ENCODE data around the gene NIP7.

NIP7 gene

DNA sequence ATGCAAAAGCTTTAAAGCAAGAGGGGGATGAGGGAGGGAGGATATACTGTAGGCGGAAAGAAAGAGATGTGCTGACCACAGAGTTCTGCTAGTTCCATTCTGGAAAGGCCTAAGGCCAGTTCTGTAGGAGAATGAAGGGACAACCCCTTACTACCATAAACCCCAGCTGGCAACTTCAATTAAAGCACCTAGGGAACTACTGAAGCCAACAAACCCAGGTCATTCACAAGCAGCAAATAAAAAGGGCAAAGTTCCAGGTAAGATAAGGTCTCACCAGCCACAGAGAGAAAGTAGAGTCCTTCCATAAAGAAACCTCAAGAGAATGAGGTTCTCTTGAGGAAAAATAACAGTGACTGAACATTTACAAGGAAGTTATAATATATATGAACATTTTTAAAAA lies 33.4 kb downstream of the NIP7 start:
- TF ChIP-seq, protein P1, sequence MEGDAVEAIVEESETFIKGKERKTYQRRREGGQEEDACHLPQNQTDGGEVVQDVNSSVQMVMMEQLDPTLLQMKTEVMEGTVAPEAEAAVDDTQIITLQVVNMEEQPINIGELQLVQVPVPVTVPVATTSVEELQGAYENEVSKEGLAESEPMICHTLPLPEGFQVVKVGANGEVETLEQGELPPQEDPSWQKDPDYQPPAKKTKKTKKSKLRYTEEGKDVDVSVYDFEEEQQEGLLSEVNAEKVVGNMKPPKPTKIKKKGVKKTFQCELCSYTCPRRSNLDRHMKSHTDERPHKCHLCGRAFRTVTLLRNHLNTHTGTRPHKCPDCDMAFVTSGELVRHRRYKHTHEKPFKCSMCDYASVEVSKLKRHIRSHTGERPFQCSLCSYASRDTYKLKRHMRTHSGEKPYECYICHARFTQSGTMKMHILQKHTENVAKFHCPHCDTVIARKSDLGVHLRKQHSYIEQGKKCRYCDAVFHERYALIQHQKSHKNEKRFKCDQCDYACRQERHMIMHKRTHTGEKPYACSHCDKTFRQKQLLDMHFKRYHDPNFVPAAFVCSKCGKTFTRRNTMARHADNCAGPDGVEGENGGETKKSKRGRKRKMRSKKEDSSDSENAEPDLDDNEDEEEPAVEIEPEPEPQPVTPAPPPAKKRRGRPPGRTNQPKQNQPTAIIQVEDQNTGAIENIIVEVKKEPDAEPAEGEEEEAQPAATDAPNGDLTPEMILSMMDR (IDR thresholded peaks at IDR 0.05; ENCODE audit: low read depth, low read length): no peak
- H3K4me3 ChIP-seq (ENCODE audit: low read depth, low read length): no peak overlapping the region

DNA sequence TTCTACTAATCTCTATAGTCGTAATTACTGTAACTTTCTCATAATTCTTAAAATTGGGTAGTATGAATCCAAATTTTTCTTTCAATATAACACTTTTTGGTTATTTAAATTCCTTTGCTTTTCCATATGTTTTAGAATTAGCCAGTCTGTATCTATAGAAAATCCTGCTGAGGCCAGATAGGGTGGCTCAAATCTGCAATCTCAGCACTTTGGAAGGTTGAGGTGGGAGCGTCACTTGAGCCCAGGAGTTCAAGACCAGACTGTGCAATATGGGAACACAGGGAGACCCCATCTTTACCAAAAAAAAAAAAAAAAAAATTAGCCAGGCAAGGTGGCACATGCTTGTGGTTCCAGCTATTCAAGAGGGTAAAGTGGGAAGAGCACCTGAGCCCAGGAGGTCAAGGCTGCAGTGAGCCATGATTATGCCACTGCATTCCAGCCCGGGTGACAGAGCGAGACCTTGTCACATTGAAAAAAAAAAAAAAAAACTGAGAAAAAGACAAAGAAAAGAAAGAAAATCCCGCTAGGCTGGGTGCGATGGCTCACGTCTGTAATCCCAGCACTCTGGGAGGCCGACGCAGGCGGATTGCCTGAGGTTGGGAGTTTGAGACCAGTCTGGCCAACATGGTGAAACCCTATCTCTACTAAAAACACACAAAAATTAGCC lies 37.0 kb downstream of the NIP7 start:
- no peak overlapping the region for H3K4me3 ChIP-seq (ENCODE audit: low read depth, low read length)
- TF ChIP-seq, protein P1 (IDR thresholded peaks at IDR 0.05; ENCODE audit: low read depth, low read length): no peak

DNA sequence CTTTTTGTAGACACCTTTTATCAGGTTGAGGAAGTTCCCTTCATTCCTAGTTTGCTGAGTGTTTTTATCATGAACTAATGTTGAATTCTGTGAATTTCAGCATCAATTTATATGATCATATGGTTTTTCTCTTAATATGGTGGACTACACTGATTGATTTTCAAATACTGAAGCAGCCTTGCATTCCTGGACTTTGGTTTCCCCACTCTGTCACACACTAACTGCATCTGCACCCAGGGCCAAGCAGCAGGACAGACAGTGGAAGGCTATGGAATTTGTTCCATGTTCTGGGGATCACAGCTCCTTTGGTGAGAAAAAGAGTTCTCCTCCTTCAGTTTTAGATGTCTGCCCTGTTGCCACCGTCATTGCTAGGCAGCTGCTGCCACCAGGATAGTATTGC lies 38.5 kb downstream of the NIP7 start:
- TF ChIP-seq, protein P1 (IDR thresholded peaks at IDR 0.05; ENCODE audit: low read depth, low read length): no peak
- no peak overlapping the region for H3K4me3 ChIP-seq (ENCODE audit: low read depth, low read length)

DNA sequence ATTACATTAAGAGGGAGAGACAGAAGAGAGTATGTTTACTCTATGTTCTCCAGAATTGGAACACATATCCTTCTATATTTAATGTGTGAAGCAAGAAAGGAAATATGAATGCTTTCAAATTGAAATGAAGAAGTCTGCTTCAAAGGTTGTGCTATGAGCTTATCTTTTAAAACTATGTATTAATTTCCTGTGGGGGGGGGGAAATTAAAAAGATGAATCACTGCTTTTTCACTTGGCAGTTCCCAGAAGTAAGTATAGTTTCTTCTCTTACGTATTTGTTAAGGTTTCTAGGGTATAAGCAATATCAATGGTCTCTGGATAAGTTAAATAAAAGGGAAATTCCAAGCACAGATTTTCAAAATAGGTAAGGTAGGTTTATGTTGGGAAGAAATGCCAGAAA lies 39.2 kb downstream of the NIP7 start:
- no peak overlapping the region for H3K4me3 ChIP-seq (ENCODE audit: low read depth, low read length)
- TF ChIP-seq, protein P1 (IDR thresholded peaks at IDR 0.05; ENCODE audit: low read depth, low read length): no peak

DNA sequence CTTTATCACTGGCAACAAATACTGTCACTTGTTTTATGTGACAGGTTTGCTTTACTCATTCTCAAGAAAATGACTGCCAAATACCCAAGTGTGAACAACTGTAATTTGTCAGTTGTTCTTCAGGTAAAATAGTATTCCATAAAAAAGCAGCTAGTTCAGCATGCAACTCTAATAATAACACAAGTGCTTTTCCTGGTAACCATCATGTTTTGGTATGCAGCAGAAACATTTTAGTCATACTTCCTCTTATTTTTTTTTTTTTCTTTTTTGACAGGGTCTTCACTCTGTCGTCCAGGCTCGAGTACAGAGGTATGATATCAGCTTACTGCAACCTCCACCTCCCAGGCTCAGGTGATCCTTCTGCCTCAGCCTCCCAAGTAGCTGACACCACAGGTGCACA lies 41.7 kb downstream of the NIP7 start:
- TF ChIP-seq, protein P1 (IDR thresholded peaks at IDR 0.05; ENCODE audit: low read depth, low read length): no peak
- H3K4me3 ChIP-seq (ENCODE audit: low read depth, low read length): no peak overlapping the region

DNA sequence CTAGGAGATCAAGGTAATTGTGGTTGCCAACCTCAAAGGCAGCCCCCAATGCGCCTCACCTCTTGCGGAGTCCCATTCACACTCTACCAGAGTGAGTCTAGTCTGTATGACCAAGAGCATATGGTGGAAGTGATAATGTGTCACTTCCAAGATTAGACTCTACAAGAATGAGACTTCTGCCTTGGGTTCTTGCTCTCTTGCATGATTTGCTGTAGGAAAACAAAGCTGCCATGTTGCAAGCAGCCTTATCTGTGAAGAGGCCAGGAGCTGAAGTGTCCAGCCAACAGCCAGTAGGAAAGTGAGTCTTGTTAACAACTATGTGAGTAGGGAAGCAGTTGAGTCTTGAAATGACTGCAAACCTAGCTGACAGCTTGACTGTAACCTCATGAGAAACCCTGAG lies 42.8 kb downstream of the NIP7 start:
- no peak overlapping the region for H3K4me3 ChIP-seq (ENCODE audit: low read depth, low read length)
- TF ChIP-seq, protein P1 (IDR thresholded peaks at IDR 0.05; ENCODE audit: low read depth, low read length): no peak

DNA sequence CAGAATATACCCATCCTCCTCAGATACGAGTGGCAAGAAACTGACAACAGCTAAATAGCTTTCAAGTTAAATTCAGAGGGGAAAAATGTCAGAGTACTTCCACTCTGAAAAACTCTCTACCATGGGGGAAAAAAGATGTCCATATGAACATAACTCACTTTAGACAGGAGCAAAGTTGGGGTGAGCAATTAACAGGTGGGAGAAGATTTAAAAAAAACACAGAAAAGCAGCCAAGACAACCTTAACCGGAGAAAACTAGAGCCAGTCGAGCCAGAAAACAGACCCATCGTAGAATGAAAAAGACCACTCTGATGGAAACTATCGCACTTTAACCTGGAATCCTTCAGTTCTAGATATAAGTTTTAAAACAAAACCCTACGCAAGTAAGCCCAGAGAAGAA lies 45.4 kb downstream of the NIP7 start:
- TF ChIP-seq, protein P1 (IDR thresholded peaks at IDR 0.05; ENCODE audit: low read depth, low read length): no peak
- H3K4me3 ChIP-seq (ENCODE audit: low read depth, low read length): peak overlapping the region; percentile 76
